Tibial nerve (tissue), 4 donors: ENCODE measurements around the gene CAMK1D. TPM values are rescaled to one million over a fixed set of nuclear protein-coding genes. Genes with fewer than 3 reads are reported as not detected.

Source experiments
- DNase-seq, 2 donors: peaks; one replicate each; pipeline ENCODE4 v3.0.0-alpha.2; 2019; ENCODE audit warnings: low spot score in 2 of 2
- H3K27ac ChIP-seq, 4 donors: fragments of 200-600 bp; sonication (generic) in 3 of 4; one replicate each; pipeline ENCODE4 v1.5.1; 2017 to 2019; ENCODE audit warnings: mild to moderate bottlenecking in 1 of 4
- H3K27me3 ChIP-seq, 2 donors: fragments of 200-600 bp; sonication (generic) in 1 of 2; one replicate each; pipeline versions ENCODE4 v1.5.1 to v1.6.0; 2017 to 2019
- H3K36me3 ChIP-seq, 3 donors: fragments of 200-600 bp; sonication (generic); one replicate each; pipeline ENCODE4 v1.5.1; 2018 to 2019
- H3K4me1 ChIP-seq, 4 donors: fragments of 200-600 bp; sonication (generic) in 3 of 4; one replicate each; pipeline ENCODE4 v1.5.1; 2017 to 2019
- H3K4me3 ChIP-seq, 4 donors: fragments of 200-600 bp; sonication (generic) in 3 of 4; one replicate each; pipeline ENCODE4 v1.5.1; 2017 to 2019; ENCODE audit warnings: mild to moderate bottlenecking in 1 of 4, moderate library complexity in 1 of 4
- H3K9me3 ChIP-seq, 4 donors: fragments of 200-600 bp; sonication (generic) in 3 of 4; one replicate each; pipeline ENCODE4 v1.5.1; 2017 to 2019
- CTCF ChIP-seq, 5 experiments: fragments of 200-600 bp in 3 of 5; fragments of 450-650 bp in 2 of 5; sonication (generic) in 3 of 5; IDR thresholded peaks; one replicate each; pipeline ENCODE4 v1.5.1; 2016 to 2019; ENCODE audit warnings: antibody characterized with exemption in 5 of 5, mild to moderate bottlenecking in 3 of 5, moderate library complexity in 2 of 5
- EP300 ChIP-seq, 2 donors: sonication (generic); formaldehyde crosslinking; IDR thresholded peaks; one replicate each; pipeline ENCODE4 v1.6.1; 2017; ENCODE audit warnings: antibody characterized with exemption in 2 of 2, mild to moderate bottlenecking in 1 of 2
- POLR2A ChIP-seq, 2 donors: fragments of 450-650 bp; IDR thresholded peaks; one replicate each; pipeline ENCODE4 v1.6.1; 2017; ENCODE audit warnings: antibody characterized with exemption in 2 of 2, mild to moderate bottlenecking in 2 of 2, moderate library complexity in 2 of 2
- WGBS, 2 donors: methylation state at CpG; one replicate each; pipeline ENCODE4 v1.1.5; 2018; 5-methylcytosine and 5-hydroxymethylcytosine counted together
- total RNA-seq, 4 donors: library from RNA; depleted of rRNA; stranded (reverse); fragments of >200 nt; gene quantifications; one replicate each; pipeline ENCODE4 v1.1.0, GENCODE V29; 2016

The CAMK1D gene
- total RNA-seq, 4 donors from 2014 or later: 6.9 to 20.5 (median 17.2) TPM

DNA sequence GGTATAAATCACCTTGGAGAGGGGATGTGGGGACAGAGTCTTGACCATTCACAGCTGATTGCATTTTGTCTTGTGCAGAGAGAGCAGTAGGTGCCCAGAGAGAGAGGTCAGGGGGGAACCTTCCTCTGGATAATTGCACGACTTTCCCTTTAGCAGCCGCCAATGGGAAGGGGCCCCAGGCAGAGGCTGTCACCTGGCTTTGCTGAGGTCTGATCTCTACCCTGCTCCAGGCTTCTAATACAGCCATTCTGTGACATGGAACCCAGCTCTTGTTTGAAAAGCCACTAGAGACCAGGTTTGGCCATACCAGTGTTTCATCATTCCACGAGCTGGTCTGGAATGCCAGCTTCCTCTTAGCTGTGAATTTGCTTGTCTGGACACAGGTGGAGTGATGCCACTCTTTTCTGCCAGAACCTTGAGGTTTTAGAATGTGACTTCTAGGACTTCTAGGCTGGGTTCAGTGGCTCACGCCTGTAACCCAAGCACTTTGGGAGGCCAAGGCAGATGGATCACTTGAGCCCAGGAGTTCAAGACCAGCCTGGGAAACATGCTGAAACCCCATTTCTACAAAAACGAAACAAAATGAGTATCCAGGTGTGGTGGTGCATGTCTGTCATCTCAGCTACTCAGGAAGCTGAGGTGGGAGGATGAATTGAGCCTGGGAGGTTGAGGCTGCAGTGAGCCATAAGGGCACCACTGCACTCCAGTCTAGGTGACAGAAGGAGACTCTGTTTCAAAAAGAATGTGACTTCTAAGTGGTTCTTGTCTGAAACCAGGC, 159.9 kb downstream of the CAMK1D start:
- Histone ChIP-seq H3K9me3 (peaks cover 0 to 4% (median 0%) of the 10 kb centered on the region in 4 donors), H3K27me3 (no peaks in the 10 kb centered on the region), H3K4me3 (no peak overlapping the region), H3K27ac (no peak overlapping the region), H3K4me1 (peaks cover 0 to 12% (median 0%) of the 10 kb centered on the region in 4 donors), H3K36me3 (no peaks in the 10 kb centered on the region)
- no peak for DNase-seq
- TF ChIP-seq POLR2A (IDR thresholded peaks at IDR 0.05) (no peak), CTCF (IDR thresholded peaks at IDR 0.05) (no peak), EP300 (IDR thresholded peaks at IDR 0.05) (no peak)
- WGBS, 2 donors: 86 to 95% methylated on average over 5 of the region's 5 CpGs

GRCh38 chr10:12509794-12510100, 160.4 kb downstream of the CAMK1D start:
- DNase-seq: no peak
- Histone ChIP-seq H3K36me3 (no peaks in the 10 kb centered on the region), H3K4me1 (peaks cover 0 to 12% (median 0%) of the 10 kb centered on the region in 4 donors), H3K9me3 (peaks cover 0 to 4% (median 0%) of the 10 kb centered on the region in 4 donors), H3K27me3 (no peaks in the 10 kb centered on the region), H3K4me3 (no peak overlapping the region), H3K27ac (no peak overlapping the region)
- 96 to 97% methylated on average over 2 of the region's 2 CpGs for WGBS, 2 donors
- no peak for TF ChIP-seq POLR2A (IDR thresholded peaks at IDR 0.05)
- TF ChIP-seq EP300 (IDR thresholded peaks at IDR 0.05): no peak
- TF ChIP-seq CTCF (IDR thresholded peaks at IDR 0.05): no peak

GRCh38 chr10:12510501-12510941, 161.2 kb downstream of the CAMK1D start:
- Histone ChIP-seq H3K4me1 (peaks cover 0 to 12% (median 0%) of the 10 kb centered on the region in 4 donors), H3K27me3 (no peaks in the 10 kb centered on the region), H3K9me3 (peaks cover 0 to 4% (median 0%) of the 10 kb centered on the region in 4 donors), H3K4me3 (no peak overlapping the region), H3K36me3 (no peaks in the 10 kb centered on the region), H3K27ac (no peak overlapping the region)
- TF ChIP-seq POLR2A (IDR thresholded peaks at IDR 0.05) (no peak), EP300 (IDR thresholded peaks at IDR 0.05) (no peak), CTCF (IDR thresholded peaks at IDR 0.05) (no peak)
- no peak for DNase-seq
- WGBS, 2 donors: 56 to 60% methylated on average over 8 of the region's 8 CpGs

GRCh38 chr10:12510984-12511383, 161.6 kb downstream of the CAMK1D start:
- no peak for DNase-seq
- peaks cover 0 to 12% (median 0%) of the 10 kb centered on the region in 4 donors for H3K4me1 ChIP-seq
- WGBS, 2 donors: 42 to 45% methylated on average over 4 of the region's 4 CpGs

More at GRCh38 chr10:12510984-12511383, 161.6 kb downstream of the CAMK1D start:
- Histone ChIP-seq H3K9me3 (peaks cover 0 to 4% (median 0%) of the 10 kb centered on the region in 4 donors), H3K4me3 (no peak overlapping the region), H3K36me3 (no peaks in the 10 kb centered on the region), H3K27ac (no peak overlapping the region), H3K27me3 (no peaks in the 10 kb centered on the region)
- TF ChIP-seq POLR2A (IDR thresholded peaks at IDR 0.05) (no peak), EP300 (IDR thresholded peaks at IDR 0.05) (no peak), CTCF (IDR thresholded peaks at IDR 0.05) (no peak)
